ENCODE results near the gene RAD23B.

Gene RAD23B

GRCh38 chr9:107269254-107269653 is 13.8 kb upstream of the RAD23B start:
- no peak overlapping the region for H3K4me3 ChIP-seq (ENCODE audit: low read length)
- H3K36me3 ChIP-seq (replicated peaks; ENCODE audit: low read depth, low read length), result no peaks in the 10 kb centered on the region
- H3K27me3 ChIP-seq (ENCODE audit: low read depth, low read length), result peaks cover 26% of the 10 kb centered on the region
- H3K4me1 ChIP-seq (ENCODE audit: low read length), result peaks cover 7% of the 10 kb centered on the region
- H3K79me2 ChIP-seq (ENCODE audit: low read length), result no peaks in the 10 kb centered on the region
- no peak overlapping the region for H2AFZ ChIP-seq (ENCODE audit: low read depth, low read length)
- H4K20me1 ChIP-seq (ENCODE audit: insufficient read depth, low read length), result no peaks in the 10 kb centered on the region
- H3K9ac ChIP-seq (ENCODE audit: low read length), result no peak overlapping the region
- H3K4me2 ChIP-seq (ENCODE audit: low read length), result no peak overlapping the region
- H3K27ac ChIP-seq (ENCODE audit: low read length), result no peak overlapping the region
- no peaks in the 10 kb centered on the region; the same call in 1 of the 2 replicates for H3K9me3 ChIP-seq (ENCODE audit: insufficient read depth, low read length)
- TF ChIP-seq EZH2phosphoT487 (IDR thresholded peaks at IDR 0.05; ENCODE audit: low read depth) (no peak), CTCF (IDR thresholded peaks at IDR 0.05; ENCODE audit: low read depth, low read length) (no peak)

GRCh38 chr9:107269681-107270080 is 13.4 kb upstream of the RAD23B start:
- no peaks in the 10 kb centered on the region for H4K20me1 ChIP-seq (ENCODE audit: insufficient read depth, low read length)
- H2AFZ ChIP-seq (ENCODE audit: low read depth, low read length), result no peak overlapping the region
- no peak overlapping the region for H3K27ac ChIP-seq (ENCODE audit: low read length)

DNA sequence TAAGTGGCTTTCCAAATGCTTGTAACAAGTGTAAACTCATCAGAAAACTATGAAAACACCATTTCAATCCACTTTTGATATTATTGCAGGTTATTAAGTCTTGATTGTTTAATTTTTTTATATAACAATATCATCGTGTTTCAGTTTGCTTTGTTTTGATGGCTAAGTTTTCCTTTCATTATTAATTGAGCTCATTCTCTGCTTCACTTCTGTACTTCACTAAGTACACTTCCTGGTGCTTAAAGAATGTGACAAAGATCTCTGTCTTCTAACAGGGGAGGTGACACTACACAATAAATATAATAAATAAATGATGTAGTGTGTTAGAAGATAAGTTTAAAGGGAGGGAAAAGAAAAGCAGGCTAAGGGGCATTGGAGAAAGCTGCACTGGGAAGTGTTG is 13.0 kb upstream of the RAD23B start:
- H3K27me3 ChIP-seq (ENCODE audit: low read depth, low read length), result peaks cover 30% of the 10 kb centered on the region
- H2AFZ ChIP-seq (ENCODE audit: low read depth, low read length), result no peak overlapping the region
- no peak overlapping the region for H3K4me2 ChIP-seq (ENCODE audit: low read length)
- no peak overlapping the region for H3K9ac ChIP-seq (ENCODE audit: low read length)
- no peaks in the 10 kb centered on the region for H4K20me1 ChIP-seq (ENCODE audit: insufficient read depth, low read length)
- H3K4me1 ChIP-seq (ENCODE audit: low read length), result peaks cover 16% of the 10 kb centered on the region
- H3K36me3 ChIP-seq (replicated peaks; ENCODE audit: low read depth, low read length), result no peaks in the 10 kb centered on the region
- no peaks in the 10 kb centered on the region; the same call in 1 of the 2 replicates for H3K9me3 ChIP-seq (ENCODE audit: insufficient read depth, low read length)
- H3K79me2 ChIP-seq (ENCODE audit: low read length), result no peaks in the 10 kb centered on the region
- H3K4me3 ChIP-seq (ENCODE audit: low read length), result no peak overlapping the region
- TF ChIP-seq EZH2phosphoT487 (IDR thresholded peaks at IDR 0.05; ENCODE audit: low read depth), result no peak
- TF ChIP-seq CTCF (IDR thresholded peaks at IDR 0.05; ENCODE audit: low read depth, low read length), result no peak
- H3K27ac ChIP-seq (ENCODE audit: low read length), result no peak overlapping the region

More at GRCh38 chr9:107269681-107270080, 13.4 kb upstream of the RAD23B start:
- H3K79me2 ChIP-seq (ENCODE audit: low read length), result no peaks in the 10 kb centered on the region
- no peaks in the 10 kb centered on the region for H3K36me3 ChIP-seq (replicated peaks; ENCODE audit: low read depth, low read length)
- H3K4me1 ChIP-seq (ENCODE audit: low read length), result peaks cover 12% of the 10 kb centered on the region
- no peak overlapping the region for H3K9ac ChIP-seq (ENCODE audit: low read length)
- TF ChIP-seq CTCF (IDR thresholded peaks at IDR 0.05; ENCODE audit: low read depth, low read length), result no peak
- TF ChIP-seq EZH2phosphoT487 (IDR thresholded peaks at IDR 0.05; ENCODE audit: low read depth), result no peak
- no peak overlapping the region for H3K4me3 ChIP-seq (ENCODE audit: low read length)
- H3K4me2 ChIP-seq (ENCODE audit: low read length), result no peak overlapping the region
- no peaks in the 10 kb centered on the region; the same call in 1 of the 2 replicates for H3K9me3 ChIP-seq (ENCODE audit: insufficient read depth, low read length)
- H3K27me3 ChIP-seq (ENCODE audit: low read depth, low read length), result peaks cover 30% of the 10 kb centered on the region

DNA sequence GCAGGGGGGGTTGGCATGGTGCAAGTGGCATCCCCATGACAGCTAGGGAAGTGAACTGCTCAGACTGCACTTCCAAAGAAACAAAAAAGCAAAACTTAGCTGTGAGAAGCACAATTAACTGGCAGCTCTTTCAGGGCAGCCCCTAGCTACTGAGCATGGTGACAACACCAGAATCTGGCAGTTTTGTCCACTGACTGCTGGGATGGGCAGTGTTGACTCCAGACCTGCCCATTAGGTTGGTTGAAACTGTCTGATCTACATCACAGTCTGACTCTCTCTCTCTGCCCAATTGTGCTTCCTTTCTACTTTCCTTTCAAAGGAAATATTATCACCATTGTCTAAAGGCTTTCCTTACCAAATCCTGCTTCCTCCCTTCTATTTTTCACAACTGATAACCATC is 12.5 kb upstream of the RAD23B start:
- no peak overlapping the region for H3K27ac ChIP-seq (ENCODE audit: low read length)
- no peak overlapping the region for H3K4me3 ChIP-seq (ENCODE audit: low read length)
- no peak overlapping the region for H3K4me2 ChIP-seq (ENCODE audit: low read length)
- H3K9me3 ChIP-seq (ENCODE audit: insufficient read depth, low read length), result no peaks in the 10 kb centered on the region
- no peaks in the 10 kb centered on the region for H3K36me3 ChIP-seq (replicated peaks; ENCODE audit: low read depth, low read length)
- no peak for TF ChIP-seq CTCF (IDR thresholded peaks at IDR 0.05; ENCODE audit: low read depth, low read length)
- no peak for TF ChIP-seq EZH2phosphoT487 (IDR thresholded peaks at IDR 0.05; ENCODE audit: low read depth)
- no peaks in the 10 kb centered on the region for H3K79me2 ChIP-seq (ENCODE audit: low read length)
- peaks cover 21% of the 10 kb centered on the region for H3K4me1 ChIP-seq (ENCODE audit: low read length)
- H3K9ac ChIP-seq (ENCODE audit: low read length), result no peak overlapping the region
- H2AFZ ChIP-seq (ENCODE audit: low read depth, low read length), result no peak overlapping the region
- peaks cover 26% of the 10 kb centered on the region for H3K27me3 ChIP-seq (ENCODE audit: low read depth, low read length)
- H4K20me1 ChIP-seq (ENCODE audit: insufficient read depth, low read length), result no peaks in the 10 kb centered on the region
